ENCODE measurements around the gene BICDL1.
"Not testable (repeated sequence)": the region's sequence is repeated elsewhere in the genome, so short reads cannot be mapped to it uniquely, and the experiment has no call there.

The BICDL1 gene

DNA sequence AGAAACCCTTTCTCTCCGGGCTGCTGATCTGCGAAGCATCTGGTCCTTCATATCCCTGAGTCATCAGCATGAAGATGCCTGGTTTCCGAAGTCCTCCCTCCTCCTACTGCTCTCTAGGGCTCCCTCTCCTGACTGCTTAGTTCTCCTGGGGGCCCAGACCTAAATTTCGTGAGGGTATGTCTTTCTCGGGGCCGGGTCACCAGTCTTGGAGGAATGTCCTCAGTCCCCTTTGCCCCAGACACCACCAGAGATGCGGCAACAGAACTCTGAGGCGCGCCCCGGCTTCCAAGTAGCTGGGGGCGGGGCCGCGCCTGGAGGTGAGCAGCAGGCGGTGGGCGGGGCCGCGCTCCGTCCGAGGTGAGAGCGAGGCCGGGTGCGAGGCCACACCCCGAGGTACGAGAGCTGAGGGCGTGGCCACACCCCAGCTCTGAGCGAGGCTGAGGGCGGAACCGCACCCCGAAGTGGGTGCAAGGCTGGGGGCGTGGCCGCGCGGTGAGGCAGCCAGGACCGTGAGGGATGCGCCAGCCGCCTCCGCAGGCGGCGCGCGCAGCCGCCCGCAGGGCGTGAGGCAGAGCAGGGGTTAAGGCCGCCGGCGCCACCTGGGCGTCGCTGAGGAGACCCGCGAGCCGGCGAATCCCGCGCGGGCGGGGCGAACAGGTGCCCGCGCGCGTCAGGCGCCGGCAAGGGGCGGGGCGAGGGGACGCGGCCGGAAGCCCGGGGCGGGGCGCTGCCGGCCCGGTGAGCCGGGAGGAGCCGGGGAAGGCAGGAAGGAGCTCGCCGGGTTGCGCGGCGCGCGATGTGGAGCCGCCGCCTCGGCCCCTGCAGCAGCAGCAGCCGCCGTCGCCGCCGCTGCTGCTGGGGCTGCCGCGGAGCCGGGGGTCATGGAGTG, at the start of gene BICDL1:
Gene BICDL1, plus strand, starts transcription at position 765 of the 889 bp plus-strand sequence. CDS start 633 bp downstream, outside the sequence.
- DNase-seq: peak; percentile 93 to 97

DNA sequence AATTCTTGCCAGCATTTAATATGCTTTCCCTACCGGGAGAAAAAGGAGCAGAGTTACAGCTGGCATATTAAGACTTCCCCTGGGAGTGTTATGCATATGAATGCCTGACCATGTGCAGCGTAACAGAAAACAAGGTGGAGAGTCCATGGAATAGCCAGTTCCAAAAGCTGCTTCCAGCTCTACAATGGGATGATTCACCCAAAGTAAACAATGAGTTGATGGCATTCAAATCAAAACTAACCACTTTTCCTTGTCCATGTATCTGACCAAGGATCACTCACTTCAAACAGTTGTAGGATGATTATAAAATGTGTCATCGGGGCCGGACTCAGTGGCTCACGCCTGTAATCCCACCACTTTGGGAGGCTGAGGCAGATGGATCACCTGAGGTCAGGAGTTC, 48.1 kb upstream of the BICDL1 start:
- peak in 1 of 2 experiments; percentile 48 for DNase-seq

DNA sequence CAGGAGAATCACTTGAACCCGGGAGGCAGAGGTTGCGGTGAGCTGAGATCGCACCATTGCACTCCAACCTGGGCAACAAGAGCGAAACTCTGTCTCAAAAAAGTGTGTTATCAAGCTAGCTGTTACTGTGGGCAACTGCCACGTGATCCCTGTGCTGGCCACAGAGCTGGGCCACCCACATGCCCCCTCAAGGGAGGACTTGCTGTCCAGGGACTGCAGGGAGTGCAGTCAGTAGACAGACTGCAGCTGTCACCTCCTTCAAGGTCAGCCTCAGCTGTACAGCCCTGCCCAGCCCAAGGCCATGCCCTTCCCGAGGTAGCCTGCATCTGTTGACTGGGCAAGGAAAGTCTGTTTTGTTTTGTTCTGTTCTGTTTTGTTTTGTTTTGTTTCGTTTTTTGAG, 46.6 kb upstream of the BICDL1 start:
- no peak for DNase-seq

- DNase-seq: no peak
Measured at GRCh38 chr12:119946213-119946612, 42.8 kb upstream of the BICDL1 start.

GRCh38 chr12:119949145-119949544, 39.9 kb upstream of the BICDL1 start:
- DNase-seq: peak; percentile 83 to 96

DNA sequence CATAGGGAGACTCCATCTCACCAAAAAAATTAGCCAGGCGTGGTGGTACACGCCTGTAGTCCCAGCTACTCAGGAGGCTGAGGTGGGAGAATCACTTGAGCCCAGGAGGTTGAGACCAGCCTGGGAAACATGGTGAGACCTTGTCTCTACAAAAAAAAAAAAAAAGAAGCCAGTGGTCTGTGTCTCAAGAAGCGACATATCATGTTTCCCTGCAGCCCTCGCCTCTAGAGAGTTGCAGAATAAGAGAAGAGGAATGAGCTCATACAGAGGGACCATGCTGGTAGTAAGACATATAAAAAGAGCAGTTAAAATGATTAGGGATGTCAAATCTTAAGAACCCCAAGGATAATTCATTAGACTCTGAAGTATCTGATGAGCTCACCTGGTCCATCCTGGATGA, 39.4 kb upstream of the BICDL1 start:
- DNase-seq: peak in 1 of 2 experiments; percentile 39

GRCh38 chr12:119956047-119956446, 33.0 kb upstream of the BICDL1 start:
- DNase-seq: no peak

GRCh38 chr12:119957135-119957534, 31.9 kb upstream of the BICDL1 start:
- no peak for DNase-seq

- DNase-seq: no peak
Measured at GRCh38 chr12:119959435-119959834, 29.6 kb upstream of the BICDL1 start.

GRCh38 chr12:119964123-119964522, 24.9 kb upstream of the BICDL1 start:
- no peak for DNase-seq

DNA sequence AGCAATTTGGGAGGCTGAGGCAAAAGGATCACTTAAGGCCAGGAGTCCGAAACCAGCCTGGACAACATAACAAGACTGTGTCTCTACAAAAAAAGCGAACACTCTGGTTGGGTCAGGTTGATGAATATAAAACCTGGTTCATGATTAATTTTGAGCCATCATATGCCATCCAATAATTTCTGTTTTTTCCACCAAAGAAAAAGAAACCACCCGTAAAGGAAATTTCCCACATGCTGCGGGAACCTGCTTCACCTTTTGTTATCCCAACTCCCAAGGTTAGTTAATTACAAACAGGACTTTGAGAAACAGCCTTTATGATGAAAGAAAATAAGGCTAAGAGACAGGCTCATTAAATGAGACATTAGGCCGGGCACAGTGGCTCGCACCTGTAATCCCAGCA, 24.1 kb upstream of the BICDL1 start:
- no peak for DNase-seq

DNA sequence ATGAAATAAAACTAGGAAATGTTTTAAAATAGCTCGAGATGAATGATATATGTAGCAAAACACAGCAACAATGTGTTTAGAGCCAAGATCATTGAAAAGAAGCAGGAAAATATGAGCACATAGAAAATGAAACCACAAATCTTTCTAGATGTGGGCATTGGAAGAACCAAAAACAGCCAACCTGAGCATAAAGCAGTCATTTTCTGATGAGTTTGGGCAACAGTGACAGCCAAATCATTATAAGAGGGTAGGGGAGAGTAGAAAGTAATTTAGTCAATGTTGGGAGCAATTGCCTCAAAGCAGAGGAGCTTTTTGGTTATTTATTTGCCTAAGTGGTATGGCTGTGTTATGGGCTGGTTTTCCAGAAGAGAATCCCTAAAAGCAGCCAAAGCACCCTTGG, 8.8 kb upstream of the BICDL1 start:
- no peak for DNase-seq

GRCh38 chr12:119980702-119981101, 8.3 kb upstream of the BICDL1 start:
- DNase-seq: not testable (repeated sequence)

DNA sequence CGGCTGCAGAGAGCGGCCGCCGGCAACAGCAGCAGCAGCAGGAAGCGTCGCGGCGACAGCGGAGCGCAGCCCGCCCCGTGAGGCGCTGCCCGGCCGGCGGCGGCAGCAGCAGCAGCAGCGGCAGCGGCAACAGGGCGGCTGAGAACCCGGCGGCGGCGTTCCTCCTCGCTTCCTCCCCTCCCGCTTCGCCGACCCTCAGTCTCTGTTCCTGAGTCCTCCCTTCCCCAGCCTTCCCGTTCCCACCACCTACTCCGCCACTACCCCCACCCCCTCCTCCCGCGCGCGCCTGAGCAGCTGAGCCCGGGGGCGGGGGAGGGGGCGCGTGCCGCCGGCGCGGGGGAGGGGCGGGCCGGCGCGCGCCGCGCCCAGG, 310 bp downstream of the BICDL1 start:
- DNase-seq: peak; percentile 39 to 69

DNA sequence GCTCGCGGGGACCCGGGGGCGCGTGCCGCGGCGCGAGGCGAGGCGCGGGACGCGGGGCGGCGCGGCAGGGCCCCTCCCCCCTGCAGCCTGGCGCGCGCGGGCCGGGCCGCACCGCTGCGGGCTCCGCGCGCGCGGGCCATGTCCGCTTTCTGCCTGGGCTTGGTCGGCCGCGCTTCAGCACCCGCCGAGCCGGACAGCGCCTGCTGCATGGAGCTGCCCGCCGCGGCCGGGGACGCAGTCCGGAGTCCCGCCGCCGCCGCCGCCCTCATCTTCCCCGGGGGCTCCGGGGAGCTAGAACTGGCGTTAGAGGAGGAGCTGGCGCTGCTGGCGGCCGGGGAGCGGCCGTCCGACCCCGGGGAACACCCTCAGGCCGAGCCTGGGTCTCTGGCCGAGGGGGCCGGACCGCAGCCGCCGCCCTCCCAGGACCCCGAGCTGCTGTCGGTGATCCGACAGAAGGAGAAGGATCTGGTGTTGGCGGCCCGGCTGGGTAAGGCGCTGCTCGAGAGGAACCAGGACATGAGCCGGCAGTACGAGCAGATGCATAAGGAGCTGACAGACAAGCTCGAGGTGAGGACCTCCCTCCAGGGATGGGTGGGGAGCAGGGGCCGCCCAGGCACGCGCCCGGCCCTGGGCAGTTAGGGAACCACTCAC, 820 bp downstream of the BICDL1 start:
- peak in 1 of 2 experiments; percentile 57 for DNase-seq

DNA sequence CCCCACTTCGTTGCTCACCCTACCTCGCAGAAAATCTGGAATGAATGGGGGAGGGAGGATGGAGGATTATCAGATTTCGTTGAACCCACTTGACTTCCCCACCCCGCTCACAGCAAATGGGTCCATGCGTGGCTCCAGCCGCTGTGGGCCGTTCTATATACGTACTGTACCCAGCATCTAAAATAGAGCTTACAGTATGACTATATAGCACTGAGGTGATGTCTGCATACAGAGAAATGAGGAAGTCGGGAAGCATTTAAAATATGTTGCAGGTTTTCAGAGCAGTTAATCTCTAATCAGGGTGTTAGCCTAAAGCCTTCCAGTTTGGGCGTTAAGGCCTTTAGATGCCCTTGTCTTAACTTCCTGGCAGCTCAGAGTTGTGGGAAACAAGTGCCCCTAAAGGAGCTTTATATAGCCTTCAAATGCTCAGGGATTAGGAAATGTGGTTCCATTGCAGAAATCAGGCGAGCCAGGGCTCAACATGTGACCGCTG, 1.4 kb downstream of the BICDL1 start:
- peak in 1 of 2 experiments; percentile 54 for DNase-seq

DNA sequence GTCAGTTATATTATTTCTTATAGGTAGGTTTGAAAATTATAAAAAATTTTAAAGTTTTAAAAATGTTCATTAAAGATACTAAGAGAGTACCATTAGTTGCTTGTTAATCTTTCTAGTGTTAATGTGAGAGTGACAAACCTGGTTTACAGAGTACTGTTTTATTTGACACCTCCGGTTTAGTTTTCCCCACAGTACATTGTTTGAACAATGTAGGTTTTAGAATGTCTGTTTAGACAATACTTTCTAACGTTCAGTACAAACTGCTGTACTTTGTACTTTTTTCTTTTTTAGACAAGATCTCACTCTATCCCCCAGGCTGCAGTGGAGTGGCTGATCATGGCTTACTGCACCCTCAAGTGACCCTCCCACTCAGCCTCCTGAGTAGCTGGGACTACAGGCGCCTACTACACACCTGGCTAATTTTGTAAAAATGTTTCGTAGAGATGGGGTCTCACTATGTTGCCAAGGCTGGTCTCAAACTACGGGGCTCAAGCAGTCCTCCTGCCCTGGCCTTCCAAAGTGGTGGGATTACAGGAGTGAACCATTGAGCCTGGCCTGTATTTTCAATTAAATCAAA, 3.2 kb downstream of the BICDL1 start:
- no peak for DNase-seq

DNA sequence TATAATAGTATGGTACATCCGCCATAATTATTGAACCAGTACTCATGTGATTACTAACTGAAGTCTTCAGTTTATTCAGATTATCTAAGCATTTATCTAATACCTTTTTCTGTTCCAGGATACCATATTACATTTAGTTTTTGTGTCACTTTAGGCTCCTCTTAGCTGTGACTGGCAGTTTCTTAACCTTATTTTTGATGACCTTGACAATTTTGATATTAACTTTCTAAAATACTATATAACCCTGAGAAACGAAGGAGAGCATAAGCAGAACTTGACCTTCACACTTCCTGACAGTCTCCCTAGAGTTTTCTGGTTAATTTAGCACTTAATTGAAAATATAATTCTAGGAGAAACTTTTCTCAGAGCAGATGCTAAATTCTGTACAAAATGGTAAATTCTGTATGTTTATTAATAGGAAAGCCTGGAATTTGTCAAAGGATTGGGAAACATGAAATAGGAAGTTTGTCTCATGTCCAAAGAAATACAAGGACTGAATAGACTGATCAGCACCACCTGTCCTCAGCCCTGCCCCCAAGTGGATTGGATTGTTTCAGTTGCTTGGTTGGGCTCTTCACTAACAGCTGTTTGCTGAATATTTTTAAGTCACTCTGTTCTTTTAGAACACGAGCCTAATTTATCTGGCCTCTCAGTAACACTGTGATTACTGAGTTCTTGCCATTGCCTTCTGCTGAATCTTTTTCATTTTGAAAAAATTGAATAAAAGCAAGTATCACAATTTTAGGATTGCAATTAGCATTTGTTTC, 6.0 kb downstream of the BICDL1 start:
- peak in 1 of 2 experiments; percentile 49 for DNase-seq

GRCh38 chr12:119996417-119996816, 7.4 kb downstream of the BICDL1 start:
- no peak for DNase-seq

DNA sequence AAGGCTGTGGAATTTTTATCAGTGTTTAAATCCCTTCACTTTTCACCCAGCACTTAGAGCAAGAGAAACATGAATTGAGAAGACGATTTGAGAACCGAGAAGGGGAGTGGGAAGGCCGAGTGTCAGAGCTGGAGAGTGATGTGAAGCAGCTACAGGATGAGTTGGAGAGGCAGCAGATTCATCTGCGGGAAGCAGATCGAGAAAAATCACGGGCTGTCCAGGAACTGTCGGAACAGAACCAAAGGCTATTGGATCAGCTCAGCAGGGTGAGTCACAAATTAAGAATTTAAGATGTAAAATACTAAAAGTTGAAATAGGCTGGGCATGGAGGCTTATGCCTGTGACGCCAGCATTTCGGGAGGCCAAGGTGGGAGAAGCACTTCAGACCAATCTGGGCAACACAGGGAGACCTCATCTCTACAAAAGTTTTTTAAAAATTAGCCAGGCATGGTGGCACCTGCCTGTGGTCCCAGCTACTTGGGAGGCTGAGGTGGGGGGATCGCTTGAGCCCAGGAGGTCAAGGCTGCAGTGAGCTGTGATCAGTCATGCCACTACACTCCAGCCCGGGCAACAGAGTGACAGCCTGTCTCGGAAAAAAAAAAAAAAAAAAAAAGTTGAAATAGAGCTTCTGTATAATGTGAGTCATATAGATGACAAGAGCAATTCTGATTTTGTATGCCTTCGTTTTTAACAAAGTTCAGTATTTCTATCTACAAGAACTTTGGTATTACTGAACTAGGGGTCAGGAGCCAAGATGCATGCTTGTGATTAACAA, 9.6 kb downstream of the BICDL1 start:
- no peak for DNase-seq

DNA sequence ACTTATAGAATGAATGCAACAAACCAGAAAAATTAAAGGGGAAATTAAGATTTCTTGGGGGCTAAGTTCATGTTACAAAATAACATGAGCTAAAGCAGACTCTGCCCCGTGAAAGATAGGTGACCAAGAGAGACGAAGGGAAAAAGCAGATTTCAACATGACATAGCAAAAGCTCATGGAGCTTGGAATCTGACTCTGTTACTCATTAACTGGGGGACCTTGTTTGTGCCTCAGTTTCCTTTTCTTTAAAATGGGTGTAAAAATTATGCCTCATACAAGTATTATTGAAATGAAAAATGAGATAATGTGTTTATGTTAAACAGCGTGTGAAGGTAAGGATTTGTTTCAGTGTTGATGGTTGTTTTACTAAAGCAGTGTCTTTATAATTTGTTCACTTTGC, 11.5 kb downstream of the BICDL1 start:
- DNase-seq: no peak
